HepG2 (cell line): ENCODE measurements around the gene USP11. TPM values are rescaled to one million over a fixed set of nuclear protein-coding genes. Genes with fewer than 3 reads are reported as not detected.

Experiments
- FOXK2 ChIP-seq: fragments of 450-650 bp; IDR thresholded peaks from 2 replicates; pipeline ENCODE4 v1.6.1; 2016
- HHEX ChIP-seq: IDR thresholded peaks from 2 replicates; pipeline ENCODE4 v1.6.1; 2016; ENCODE audit warnings: control low read depth
- NFE2L2 ChIP-seq: fragments of 150-350 bp; IDR thresholded peaks from 2 replicates; pipeline ENCODE4 v1.6.1; 2014; ENCODE audit warnings: low read length
- NR2C2 ChIP-seq: sonication (generic); formaldehyde crosslinking; IDR thresholded peaks from 2 replicates; pipeline ENCODE4 v1.4.0; 2020; ENCODE audit warnings: missing genetic modification reagents, mild to moderate bottlenecking, moderate library complexity, borderline replicate concordance
- POLR2AphosphoS5 ChIP-seq: IDR thresholded peaks from 2 replicates; pipeline ENCODE4 v1.6.1; 2012; ENCODE audit warnings: low read depth, low read length
- PPARG ChIP-seq: conservative IDR thresholded peaks from 2 replicates; pipeline ENCODE4 v1.6.1; 2016; ENCODE audit warnings: missing biosample characterization, missing genetic modification reagents
- SCMH1 ChIP-seq: sonication (generic); formaldehyde crosslinking; IDR thresholded peaks from 2 replicates; pipeline ENCODE4 v1.9.0; 2021; ENCODE audit warnings: missing genetic modification reagents, mild to moderate bottlenecking, borderline replicate concordance
- SIX1 ChIP-seq: sonication (generic); formaldehyde crosslinking; IDR thresholded peaks from 2 replicates; pipeline ENCODE4 v1.4.0; 2020; ENCODE audit warnings: missing genetic modification reagents, borderline replicate concordance
- SMAD3 ChIP-seq: sonication (generic); formaldehyde crosslinking; IDR thresholded peaks from 2 replicates; pipeline ENCODE4 v1.4.0; 2020; ENCODE audit warnings: missing genetic modification reagents
- SMAD9 ChIP-seq: sonication (generic); formaldehyde crosslinking; IDR thresholded peaks from 2 replicates; pipeline ENCODE4 v1.5.1; 2020; ENCODE audit warnings: mild to moderate bottlenecking, missing genetic modification reagents
- XBP1 ChIP-seq: sonication (generic); formaldehyde crosslinking; IDR thresholded peaks from 2 replicates; pipeline ENCODE4 v1.5.0; 2020; ENCODE audit warnings: missing genetic modification reagents
- ZBTB8A ChIP-seq: sonication (generic); formaldehyde crosslinking; IDR thresholded peaks from 2 replicates; pipeline ENCODE4 v1.4.0; 2020; ENCODE audit warnings: mild to moderate bottlenecking, low read depth, missing genetic modification reagents, borderline replicate concordance
- ZNF550 ChIP-seq: sonication (generic); formaldehyde crosslinking; IDR thresholded peaks from 2 replicates; pipeline ENCODE4 v1.4.0; 2020; ENCODE audit warnings: mild to moderate bottlenecking, missing genetic modification reagents, borderline replicate concordance
- ZNF564 ChIP-seq: sonication (generic); formaldehyde crosslinking; IDR thresholded peaks from 2 replicates; pipeline ENCODE4 v1.8.1; 2023; ENCODE audit warnings: mild to moderate bottlenecking, missing genetic modification reagents
- ZNF766 ChIP-seq: sonication (generic); formaldehyde crosslinking; IDR thresholded peaks from 2 replicates; pipeline ENCODE4 v1.5.0; 2020; ENCODE audit warnings: missing genetic modification reagents, borderline replicate concordance
- polyA plus RNA-seq, 8 experiments: library from polyadenylated mRNA; depleted of rRNA in 3 of 8; stranded (reverse) in 7 of 8; unstranded in 1 of 8; fragments of >200 nt; fragmentation: Illumina TruSeq in 4 of 8; extraction: Trizol in 4 of 8; gene quantifications; 2 replicates each; pipeline versions ENCODE4 v1.2.1 to v1.2.3, GENCODE V29; 2011 to 2016; ENCODE audit warnings: low read depth in 4 of 8, missing spikeins in 1 of 8, mixed read lengths in 1 of 8; ENCODE audit not compliant: insufficient read depth in 1 of 8
- total RNA-seq, 5 experiments: library from RNA; depleted of rRNA; stranded (reverse); fragments of >200 nt; fragmentation: Illumina TruSeq; extraction: Trizol; gene quantifications; 2 replicates each; pipeline ENCODE4 v1.2.3, GENCODE V29; 2016; ENCODE audit warnings: low read depth in 1 of 5
- TF ChIP-seq, protein P1 (sequence below): sonication (generic); formaldehyde crosslinking; IDR thresholded peaks from 2 replicates; pipeline ENCODE4 v1.4.0; 2020; ENCODE audit warnings: missing genetic modification reagents
- TF ChIP-seq, protein P2 (sequence below): IDR thresholded peaks from 2 replicates; pipeline ENCODE4 v1.6.1; 2016; ENCODE audit warnings: mild to moderate bottlenecking, missing biosample characterization, missing genetic modification reagents
- TF ChIP-seq, protein P3 (sequence below): sonication (generic); formaldehyde crosslinking; IDR thresholded peaks from 2 replicates; pipeline ENCODE4 v1.4.0; 2020; ENCODE audit warnings: mild to moderate bottlenecking, missing genetic modification reagents, borderline replicate concordance
- TF ChIP-seq, protein P4 (sequence below): sonication (generic); formaldehyde crosslinking; IDR thresholded peaks from 2 replicates; pipeline ENCODE4 v1.5.1; 2020; ENCODE audit warnings: mild to moderate bottlenecking, missing genetic modification reagents, borderline replicate concordance
- TF ChIP-seq, protein P5 (sequence below): sonication (generic); formaldehyde crosslinking; IDR thresholded peaks from 2 replicates; pipeline ENCODE4 v1.8.0; 2022; ENCODE audit warnings: mild to moderate bottlenecking, missing genetic modification reagents, moderate library complexity
- TF ChIP-seq, protein P6 (sequence below): sonication (generic); formaldehyde crosslinking; IDR thresholded peaks from 2 replicates; pipeline ENCODE4 v1.4.0; 2020; ENCODE audit warnings: missing genetic modification reagents

The USP11 gene
- total and polyA plus RNA-seq, 2 of the 13 experiments (the other 11 are each of a cell fraction or from before 2014, with no cell fraction given), result 23.8 to 31.7 TPM

DNA sequence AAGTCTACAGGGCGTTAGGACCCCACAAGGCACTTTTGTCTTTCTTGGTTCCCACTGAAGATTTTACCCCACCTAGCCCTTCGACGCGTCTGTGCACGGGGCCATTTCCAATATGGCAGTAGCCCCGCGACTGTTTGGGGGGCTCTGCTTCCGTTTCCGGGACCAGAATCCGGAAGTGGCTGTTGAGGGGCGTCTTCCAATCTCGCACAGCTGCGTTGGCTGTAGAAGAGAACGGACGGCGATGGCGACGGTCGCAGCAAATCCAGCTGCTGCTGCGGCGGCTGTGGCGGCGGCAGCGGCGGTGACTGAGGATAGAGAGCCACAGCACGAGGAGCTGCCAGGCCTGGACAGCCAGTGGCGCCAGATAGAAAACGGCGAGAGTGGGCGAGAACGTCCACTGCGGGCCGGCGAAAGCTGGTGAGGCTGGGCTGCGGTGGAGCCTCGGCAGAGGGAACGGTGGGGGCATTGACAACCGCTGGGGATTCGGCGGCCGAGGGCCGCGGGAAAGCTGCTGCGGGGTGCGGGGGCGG, at the start of gene USP11 (continued):
- TF ChIP-seq HHEX (CRISPR knock-in tag) (no peak), SMAD3 (CRISPR knock-in tag) (no peak), SIX1 (CRISPR knock-in tag) (no peak), ZBTB8A (no peak), ZNF564 (CRISPR knock-in tag) (no peak), NFE2L2 (no peak), SMAD9 (no peak), NR2C2 (CRISPR knock-in tag) (peak; percentile 81), PPARG (CRISPR knock-in tag) (no peak), POLR2AphosphoS5 (peak; percentile 77), FOXK2 (no peak), ZNF550 (CRISPR knock-in tag) (no peak), XBP1 (CRISPR knock-in tag) (no peak), ZNF766 (CRISPR knock-in tag) (no peak), SCMH1 (CRISPR knock-in tag) (no peak)
- TF ChIP-seq, protein P1, sequence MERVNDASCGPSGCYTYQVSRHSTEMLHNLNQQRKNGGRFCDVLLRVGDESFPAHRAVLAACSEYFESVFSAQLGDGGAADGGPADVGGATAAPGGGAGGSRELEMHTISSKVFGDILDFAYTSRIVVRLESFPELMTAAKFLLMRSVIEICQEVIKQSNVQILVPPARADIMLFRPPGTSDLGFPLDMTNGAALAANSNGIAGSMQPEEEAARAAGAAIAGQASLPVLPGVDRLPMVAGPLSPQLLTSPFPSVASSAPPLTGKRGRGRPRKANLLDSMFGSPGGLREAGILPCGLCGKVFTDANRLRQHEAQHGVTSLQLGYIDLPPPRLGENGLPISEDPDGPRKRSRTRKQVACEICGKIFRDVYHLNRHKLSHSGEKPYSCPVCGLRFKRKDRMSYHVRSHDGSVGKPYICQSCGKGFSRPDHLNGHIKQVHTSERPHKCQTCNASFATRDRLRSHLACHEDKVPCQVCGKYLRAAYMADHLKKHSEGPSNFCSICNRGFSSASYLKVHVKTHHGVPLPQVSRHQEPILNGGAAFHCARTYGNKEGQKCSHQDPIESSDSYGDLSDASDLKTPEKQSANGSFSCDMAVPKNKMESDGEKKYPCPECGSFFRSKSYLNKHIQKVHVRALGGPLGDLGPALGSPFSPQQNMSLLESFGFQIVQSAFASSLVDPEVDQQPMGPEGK (CRISPR knock-in tag), result 0 out of 2 replicates have a peak, but pooled peaks have one; percentile 29
- TF ChIP-seq, protein P2, sequence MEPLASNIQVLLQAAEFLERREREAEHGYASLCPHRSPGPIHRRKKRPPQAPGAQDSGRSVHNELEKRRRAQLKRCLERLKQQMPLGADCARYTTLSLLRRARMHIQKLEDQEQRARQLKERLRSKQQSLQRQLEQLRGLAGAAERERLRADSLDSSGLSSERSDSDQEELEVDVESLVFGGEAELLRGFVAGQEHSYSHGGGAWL, result no peak
- TF ChIP-seq, protein P3, sequence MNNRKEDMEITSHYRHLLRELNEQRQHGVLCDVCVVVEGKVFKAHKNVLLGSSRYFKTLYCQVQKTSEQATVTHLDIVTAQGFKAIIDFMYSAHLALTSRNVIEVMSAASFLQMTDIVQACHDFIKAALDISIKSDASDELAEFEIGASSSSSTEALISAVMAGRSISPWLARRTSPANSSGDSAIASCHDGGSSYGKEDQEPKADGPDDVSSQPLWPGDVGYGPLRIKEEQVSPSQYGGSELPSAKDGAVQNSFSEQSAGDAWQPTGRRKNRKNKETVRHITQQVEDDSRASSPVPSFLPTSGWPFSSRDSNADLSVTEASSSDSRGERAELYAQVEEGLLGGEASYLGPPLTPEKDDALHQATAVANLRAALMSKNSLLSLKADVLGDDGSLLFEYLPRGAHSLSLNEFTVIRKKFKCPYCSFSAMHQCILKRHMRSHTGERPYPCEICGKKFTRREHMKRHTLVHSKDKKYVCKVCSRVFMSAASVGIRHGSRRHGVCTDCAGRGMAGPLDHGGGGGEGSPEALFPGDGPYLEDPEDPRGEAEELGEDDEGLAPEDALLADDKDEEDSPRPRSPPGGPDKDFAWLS, result no peak
- TF ChIP-seq, protein P4, sequence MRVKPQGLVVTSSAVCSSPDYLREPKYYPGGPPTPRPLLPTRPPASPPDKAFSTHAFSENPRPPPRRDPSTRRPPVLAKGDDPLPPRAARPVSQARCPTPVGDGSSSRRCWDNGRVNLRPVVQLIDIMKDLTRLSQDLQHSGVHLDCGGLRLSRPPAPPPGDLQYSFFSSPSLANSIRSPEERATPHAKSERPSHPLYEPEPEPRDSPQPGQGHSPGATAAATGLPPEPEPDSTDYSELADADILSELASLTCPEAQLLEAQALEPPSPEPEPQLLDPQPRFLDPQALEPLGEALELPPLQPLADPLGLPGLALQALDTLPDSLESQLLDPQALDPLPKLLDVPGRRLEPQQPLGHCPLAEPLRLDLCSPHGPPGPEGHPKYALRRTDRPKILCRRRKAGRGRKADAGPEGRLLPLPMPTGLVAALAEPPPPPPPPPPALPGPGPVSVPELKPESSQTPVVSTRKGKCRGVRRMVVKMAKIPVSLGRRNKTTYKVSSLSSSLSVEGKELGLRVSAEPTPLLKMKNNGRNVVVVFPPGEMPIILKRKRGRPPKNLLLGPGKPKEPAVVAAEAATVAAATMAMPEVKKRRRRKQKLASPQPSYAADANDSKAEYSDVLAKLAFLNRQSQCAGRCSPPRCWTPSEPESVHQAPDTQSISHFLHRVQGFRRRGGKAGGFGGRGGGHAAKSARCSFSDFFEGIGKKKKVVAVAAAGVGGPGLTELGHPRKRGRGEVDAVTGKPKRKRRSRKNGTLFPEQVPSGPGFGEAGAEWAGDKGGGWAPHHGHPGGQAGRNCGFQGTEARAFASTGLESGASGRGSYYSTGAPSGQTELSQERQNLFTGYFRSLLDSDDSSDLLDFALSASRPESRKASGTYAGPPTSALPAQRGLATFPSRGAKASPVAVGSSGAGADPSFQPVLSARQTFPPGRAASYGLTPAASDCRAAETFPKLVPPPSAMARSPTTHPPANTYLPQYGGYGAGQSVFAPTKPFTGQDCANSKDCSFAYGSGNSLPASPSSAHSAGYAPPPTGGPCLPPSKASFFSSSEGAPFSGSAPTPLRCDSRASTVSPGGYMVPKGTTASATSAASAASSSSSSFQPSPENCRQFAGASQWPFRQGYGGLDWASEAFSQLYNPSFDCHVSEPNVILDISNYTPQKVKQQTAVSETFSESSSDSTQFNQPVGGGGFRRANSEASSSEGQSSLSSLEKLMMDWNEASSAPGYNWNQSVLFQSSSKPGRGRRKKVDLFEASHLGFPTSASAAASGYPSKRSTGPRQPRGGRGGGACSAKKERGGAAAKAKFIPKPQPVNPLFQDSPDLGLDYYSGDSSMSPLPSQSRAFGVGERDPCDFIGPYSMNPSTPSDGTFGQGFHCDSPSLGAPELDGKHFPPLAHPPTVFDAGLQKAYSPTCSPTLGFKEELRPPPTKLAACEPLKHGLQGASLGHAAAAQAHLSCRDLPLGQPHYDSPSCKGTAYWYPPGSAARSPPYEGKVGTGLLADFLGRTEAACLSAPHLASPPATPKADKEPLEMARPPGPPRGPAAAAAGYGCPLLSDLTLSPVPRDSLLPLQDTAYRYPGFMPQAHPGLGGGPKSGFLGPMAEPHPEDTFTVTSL, result no peak
- TF ChIP-seq, protein P5, sequence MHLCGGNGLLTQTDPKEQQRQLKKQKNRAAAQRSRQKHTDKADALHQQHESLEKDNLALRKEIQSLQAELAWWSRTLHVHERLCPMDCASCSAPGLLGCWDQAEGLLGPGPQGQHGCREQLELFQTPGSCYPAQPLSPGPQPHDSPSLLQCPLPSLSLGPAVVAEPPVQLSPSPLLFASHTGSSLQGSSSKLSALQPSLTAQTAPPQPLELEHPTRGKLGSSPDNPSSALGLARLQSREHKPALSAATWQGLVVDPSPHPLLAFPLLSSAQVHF, result no peak
- TF ChIP-seq, protein P6, sequence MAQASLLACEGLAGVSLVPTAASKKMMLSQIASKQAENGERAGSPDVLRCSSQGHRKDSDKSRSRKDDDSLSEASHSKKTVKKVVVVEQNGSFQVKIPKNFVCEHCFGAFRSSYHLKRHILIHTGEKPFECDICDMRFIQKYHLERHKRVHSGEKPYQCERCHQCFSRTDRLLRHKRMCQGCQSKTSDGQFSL (CRISPR knock-in tag), result no peak
